Lower leg skin (tissue), 3 donors: Measurements from ENCODE around the gene DHRS13.

Experiments used
- CTCF ChIP-seq, 3 donors: fragments of 450-650 bp; IDR thresholded peaks; one replicate each; pipeline ENCODE4 v1.5.1; 2016; ENCODE audit warnings: antibody characterized with exemption in 3 of 3, mild to moderate bottlenecking in 3 of 3, moderate library complexity in 2 of 3
- POLR2A ChIP-seq, 2 donors: fragments of 450-650 bp; IDR thresholded peaks; one replicate each; pipeline ENCODE4 v1.6.1; 2016 to 2017; ENCODE audit warnings: antibody characterized with exemption in 2 of 2, mild to moderate bottlenecking in 1 of 2, moderate library complexity in 1 of 2

- TF ChIP-seq POLR2A (IDR thresholded peaks at IDR 0.05): no peak
- TF ChIP-seq CTCF (IDR thresholded peaks at IDR 0.05): no peak
These were observed 12.9 kb downstream of the DHRS13 start for GRCh38 chr17:28889996-28890395.
